GM12875 (cell line): ENCODE results near the gene NLRX1.

Experiments used
- H3K4me3 ChIP-seq: one replicate; pipeline ENCODE4 v1.5.1; 2011; ENCODE audit warnings: low read depth, low read length, control low read depth
- TF ChIP-seq, protein P1 (sequence below): IDR thresholded peaks from 2 replicates; pipeline ENCODE4 v1.5.1; 2011; ENCODE audit warnings: low read depth, mild to moderate bottlenecking, control low read depth, inconsistent platforms, low read length, moderate library complexity, borderline replicate concordance; ENCODE audit not compliant: insufficient read depth

The NLRX1 gene

GRCh38 chr11:119202554-119202953, 34.0 kb downstream of the NLRX1 start:
- no peak overlapping the region for H3K4me3 ChIP-seq
- TF ChIP-seq, protein P1, sequence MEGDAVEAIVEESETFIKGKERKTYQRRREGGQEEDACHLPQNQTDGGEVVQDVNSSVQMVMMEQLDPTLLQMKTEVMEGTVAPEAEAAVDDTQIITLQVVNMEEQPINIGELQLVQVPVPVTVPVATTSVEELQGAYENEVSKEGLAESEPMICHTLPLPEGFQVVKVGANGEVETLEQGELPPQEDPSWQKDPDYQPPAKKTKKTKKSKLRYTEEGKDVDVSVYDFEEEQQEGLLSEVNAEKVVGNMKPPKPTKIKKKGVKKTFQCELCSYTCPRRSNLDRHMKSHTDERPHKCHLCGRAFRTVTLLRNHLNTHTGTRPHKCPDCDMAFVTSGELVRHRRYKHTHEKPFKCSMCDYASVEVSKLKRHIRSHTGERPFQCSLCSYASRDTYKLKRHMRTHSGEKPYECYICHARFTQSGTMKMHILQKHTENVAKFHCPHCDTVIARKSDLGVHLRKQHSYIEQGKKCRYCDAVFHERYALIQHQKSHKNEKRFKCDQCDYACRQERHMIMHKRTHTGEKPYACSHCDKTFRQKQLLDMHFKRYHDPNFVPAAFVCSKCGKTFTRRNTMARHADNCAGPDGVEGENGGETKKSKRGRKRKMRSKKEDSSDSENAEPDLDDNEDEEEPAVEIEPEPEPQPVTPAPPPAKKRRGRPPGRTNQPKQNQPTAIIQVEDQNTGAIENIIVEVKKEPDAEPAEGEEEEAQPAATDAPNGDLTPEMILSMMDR: no peak

DNA sequence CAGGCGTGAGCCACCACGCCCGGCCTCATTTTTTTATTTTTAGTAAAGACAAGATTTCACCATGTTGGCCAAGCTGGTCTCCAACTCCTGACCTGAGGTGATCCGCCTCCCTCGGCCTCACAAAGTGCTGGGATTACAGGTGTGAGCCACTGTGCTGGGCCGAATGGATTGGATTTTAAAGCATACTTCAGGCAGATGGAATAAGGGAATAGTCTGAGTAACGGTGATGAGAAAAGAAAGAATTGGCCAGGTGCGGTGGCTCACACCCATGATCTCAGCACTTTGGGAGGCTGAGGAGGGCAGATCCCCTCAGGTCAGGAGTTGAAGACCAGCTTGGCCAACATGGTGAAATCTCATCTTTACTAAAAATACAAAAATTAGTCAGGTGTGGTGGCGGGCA, 35.5 kb downstream of the NLRX1 start:
- H3K4me3 ChIP-seq: no peak overlapping the region
- TF ChIP-seq, protein P1: no peak

- no peak overlapping the region for H3K4me3 ChIP-seq
- TF ChIP-seq, protein P1: no peak
Measured at GRCh38 chr11:119205080-119205479, 36.6 kb downstream of the NLRX1 start.

GRCh38 chr11:119205574-119206510, 37.3 kb downstream of the NLRX1 start, which contains the start of gene CBL:
CBL (plus strand) TSS chr11:119206339; CDS start chr11:119206418, 79 bp downstream.
- TF ChIP-seq, protein P1: peak; percentile 85
- peak within 1 kb of the TSS; percentile 94 for H3K4me3 ChIP-seq

DNA sequence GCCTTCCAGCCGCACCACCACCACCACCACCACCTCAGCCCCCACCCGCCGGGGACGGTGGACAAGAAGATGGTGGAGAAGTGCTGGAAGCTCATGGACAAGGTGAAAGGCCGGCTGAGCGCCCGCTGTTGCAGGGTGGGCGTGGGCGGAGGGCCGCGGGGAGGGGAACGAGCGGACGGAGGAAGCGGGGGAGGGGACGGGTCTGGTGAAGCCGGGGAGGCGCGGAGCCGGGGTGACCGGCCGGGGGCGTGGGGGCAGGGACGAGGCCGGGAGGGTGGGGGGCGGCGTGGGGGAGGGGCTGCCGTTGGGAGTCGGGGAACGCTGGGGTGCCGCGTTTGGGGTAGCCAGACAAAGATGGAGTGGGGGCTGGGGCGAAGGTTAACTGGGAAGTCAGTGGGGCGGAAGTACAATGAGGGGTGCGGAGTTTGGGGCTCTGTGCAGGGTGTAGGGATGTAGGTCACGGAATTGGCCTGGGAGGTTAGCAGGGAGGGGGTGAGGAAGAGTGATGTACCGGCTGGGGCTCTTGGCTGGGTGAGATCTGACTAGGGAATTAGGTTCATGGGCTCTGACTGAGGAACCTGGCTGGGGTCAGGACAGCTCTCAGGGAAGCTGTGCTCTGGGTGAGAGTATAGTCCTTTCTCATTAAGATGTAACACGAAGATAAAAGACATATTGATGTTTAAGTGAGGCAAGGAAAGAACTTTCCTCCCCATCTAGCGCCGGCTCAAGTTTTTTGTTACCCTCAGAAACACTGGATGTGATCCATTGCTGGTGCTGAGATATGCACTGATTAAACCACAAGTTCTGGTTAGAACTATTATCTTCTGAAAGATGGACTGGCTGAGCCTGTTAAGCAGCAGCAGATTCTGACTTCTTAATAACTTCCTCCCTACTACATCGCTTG, 38.2 kb downstream of the NLRX1 start:
- TF ChIP-seq, protein P1: no peak
- H3K4me3 ChIP-seq: peak overlapping the region; percentile 94

GRCh38 chr11:119207415-119207960, 39.0 kb downstream of the NLRX1 start:
- TF ChIP-seq, protein P1: no peak
- peak overlapping the region; percentile 94 for H3K4me3 ChIP-seq
